Esophagus muscularis mucosa (tissue), 3 donors: ENCODE data around the gene UBE2J1.

Experiments used
- CTCF ChIP-seq, 3 experiments: fragments of 200-600 bp in 2 of 3; fragments of 450-650 bp in 1 of 3; sonication (generic) in 2 of 3; IDR thresholded peaks; one replicate each; pipeline ENCODE4 v1.5.1; 2017 to 2019; ENCODE audit warnings: antibody characterized with exemption in 3 of 3, mild to moderate bottlenecking in 2 of 3, moderate library complexity in 1 of 3
- POLR2A ChIP-seq: fragments of 450-650 bp; IDR thresholded peaks from one replicate; pipeline ENCODE4 v1.6.1; 2017; ENCODE audit warnings: antibody characterized with exemption, moderate library complexity, mild to moderate bottlenecking, low read depth
- POLR2AphosphoS5 ChIP-seq, 2 donors: sonication (generic); formaldehyde crosslinking; IDR thresholded peaks; one replicate each; pipeline ENCODE4 v1.6.1; 2017; ENCODE audit warnings: antibody characterized with exemption in 2 of 2

- TF ChIP-seq CTCF (IDR thresholded peaks at IDR 0.05) = no peak
- TF ChIP-seq POLR2A = no peak
- TF ChIP-seq POLR2AphosphoS5 (IDR thresholded peaks at IDR 0.05) = peak; percentile 60 to 80
Observed at GRCh38 chr6:89297695-89298351, 54.7 kb downstream of the UBE2J1 start.
